ENCODE measurements around the gene IL1RAP. TPM values are rescaled to one million over a fixed set of nuclear protein-coding genes. Genes with fewer than 3 reads are reported as not detected.
A peak's percentile ranks its signal among the peaks of the same experiment; 100 is the strongest.

IL1RAP gene
- total RNA-seq, 1 donor from 2014 or later: 52.6 TPM

GRCh38 chr3:190538288-190538687 lies 24.4 kb downstream of the IL1RAP start:
- DNase-seq (ENCODE audit: low spot score) (no peak), ATAC-seq (no peak)

GRCh38 chr3:190539526-190539925 lies 25.6 kb downstream of the IL1RAP start:
- DNase-seq (ENCODE audit: low spot score) (no peak), ATAC-seq (no peak)

GRCh38 chr3:190541008-190541407 lies 27.1 kb downstream of the IL1RAP start:
- DNase-seq (ENCODE audit: low spot score) (no peak), ATAC-seq (peak; percentile 7)

- no peak for DNase-seq (ENCODE audit: low spot score)
- ATAC-seq: peak; percentile 69
These were observed 27.7 kb downstream of the IL1RAP start for GRCh38 chr3:190541560-190541959.

GRCh38 chr3:190542846-190543245 lies 29.0 kb downstream of the IL1RAP start:
- ATAC-seq: no peak

GRCh38 chr3:190543671-190544070 lies 29.8 kb downstream of the IL1RAP start:
- DNase-seq (ENCODE audit: low spot score): no peak
- ATAC-seq: no peak

More at GRCh38 chr3:190542846-190543245, 29.0 kb downstream of the IL1RAP start:
- no peak for DNase-seq (ENCODE audit: low spot score)

GRCh38 chr3:190545191-190545590 lies 31.3 kb downstream of the IL1RAP start:
- no peak for DNase-seq (ENCODE audit: low spot score)
- no peak for ATAC-seq

- DNase-seq (ENCODE audit: low spot score) (no peak), ATAC-seq (peak; percentile 40)
These were observed 33.1 kb downstream of the IL1RAP start for GRCh38 chr3:190546881-190547510.

- ATAC-seq: peak; percentile 80
- no peak for DNase-seq (ENCODE audit: low spot score)
These were observed 34.3 kb downstream of the IL1RAP start for GRCh38 chr3:190548031-190548656.

GRCh38 chr3:190552021-190552420 lies 38.1 kb downstream of the IL1RAP start:
- DNase-seq (ENCODE audit: low spot score) (no peak), ATAC-seq (no peak)

- no peak for DNase-seq (ENCODE audit: low spot score)
- ATAC-seq: no peak
These were observed 39.3 kb downstream of the IL1RAP start for GRCh38 chr3:190552969-190553759.

- DNase-seq (ENCODE audit: low spot score) (no peak), ATAC-seq (peak; percentile 30)
These were observed 40.3 kb downstream of the IL1RAP start for GRCh38 chr3:190554197-190554596.

- no peak for ATAC-seq
- no peak for DNase-seq (ENCODE audit: low spot score)
These were observed 42.5 kb downstream of the IL1RAP start for GRCh38 chr3:190556351-190556750.

- ATAC-seq: peak; percentile 88
- DNase-seq (ENCODE audit: low spot score): no peak
These were observed 43.4 kb downstream of the IL1RAP start for GRCh38 chr3:190557296-190557695.

GRCh38 chr3:190558316-190558715 lies 44.4 kb downstream of the IL1RAP start:
- ATAC-seq (no peak), DNase-seq (ENCODE audit: low spot score) (no peak)

GRCh38 chr3:190558796-190559195 lies 44.9 kb downstream of the IL1RAP start:
- DNase-seq (ENCODE audit: low spot score): no peak
- peak; percentile 24 for ATAC-seq

GRCh38 chr3:190560013-190560895 lies 46.4 kb downstream of the IL1RAP start:
- DNase-seq (ENCODE audit: low spot score): no peak
- no peak for ATAC-seq

- no peak for ATAC-seq
- no peak for DNase-seq (ENCODE audit: low spot score)
These were observed 49.1 kb downstream of the IL1RAP start for GRCh38 chr3:190562866-190563510.

- DNase-seq (ENCODE audit: low spot score) (no peak), ATAC-seq (no peak)
These were observed 50.3 kb downstream of the IL1RAP start for GRCh38 chr3:190564175-190564574.

Data from left lobe of liver (tissue), 2 donors.